Neural cell (in vitro differentiated cells): ENCODE results near the gene ADGRL3. TPM values are rescaled to one million over a fixed set of nuclear protein-coding genes. Genes with fewer than 3 reads are reported as not detected.

Source experiments
- H2AFZ ChIP-seq: fragments of 200-600, 300-800 bp; sonication (generic), shearing (Covaris generic); 2 replicates; pipeline ENCODE4 v1.6.0; 2014; ENCODE audit warnings: low read depth, mild to moderate bottlenecking, antibody characterized with exemption, low read length, moderate library complexity
- H3F3A ChIP-seq: fragments of 200-600 bp; shearing (Covaris generic); 2 replicates; pipeline ENCODE4 v1.6.1; 2016; ENCODE audit warnings: mild to moderate bottlenecking, moderate library complexity, mixed read lengths, antibody characterized with exemption, low read length; ENCODE audit not compliant: insufficient read depth, poor library complexity, severe bottlenecking
- H3K27ac ChIP-seq: fragments of 200-600, 300-800 bp; sonication (generic), shearing (Covaris generic); 2 replicates; pipeline ENCODE4 v1.5.1; 2014; ENCODE audit warnings: mild to moderate bottlenecking, low read length, moderate library complexity
- H3K27me3 ChIP-seq: fragments of 300-800, 200-600 bp; sonication (generic), shearing (Covaris generic); 2 replicates; pipeline ENCODE4 v1.6.0; 2014; ENCODE audit warnings: mild to moderate bottlenecking, low read depth, low read length, moderate library complexity; ENCODE audit not compliant: insufficient read depth
- H3K36me3 ChIP-seq: fragments of 300-800, 200-600 bp; sonication (generic), shearing (Covaris generic); 2 replicates; pipeline ENCODE4 v1.5.1; 2014; ENCODE audit warnings: mild to moderate bottlenecking, antibody characterized with exemption, low read length, moderate library complexity; ENCODE audit not compliant: insufficient read depth
- H3K4me2 ChIP-seq: fragments of 300-800, 200-600 bp; sonication (generic), shearing (Covaris generic); 2 replicates; pipeline ENCODE4 v1.6.0; 2014; ENCODE audit warnings: mild to moderate bottlenecking, low read length
- H3K4me3 ChIP-seq: fragments of 300-800, 200-600 bp; sonication (generic), shearing (Covaris generic); 2 replicates; pipeline ENCODE4 v1.5.1; 2014; ENCODE audit warnings: mild to moderate bottlenecking, low read length, moderate library complexity
- H3K79me2 ChIP-seq: fragments of 200-600 bp; shearing (Covaris generic); replicated peaks from 2 replicates; pipeline ENCODE4 v1.6.0; 2014; ENCODE audit warnings: mild to moderate bottlenecking, low read length, moderate library complexity; ENCODE audit not compliant: insufficient read depth
- H3K9ac ChIP-seq: fragments of 300-800, 200-600 bp; sonication (generic), shearing (Covaris generic); 2 replicates; pipeline ENCODE4 v1.6.1; 2016; ENCODE audit warnings: mild to moderate bottlenecking, low read length, mixed read lengths
- H3K9me2 ChIP-seq: fragments of 200-600 bp; shearing (Covaris generic); 2 replicates; pipeline ENCODE4 v1.6.1; 2016; ENCODE audit warnings: mild to moderate bottlenecking, low read length, mixed read lengths; ENCODE audit not compliant: insufficient read depth
- H3K9me3 ChIP-seq: fragments of 200-600, 300-800 bp; sonication (generic), shearing (Covaris generic); 2 replicates; pipeline ENCODE4 v1.6.1; 2016; ENCODE audit warnings: mild to moderate bottlenecking, mixed run types, low read length, moderate library complexity, mixed read lengths
- H4K20me1 ChIP-seq: fragments of 200-600 bp; shearing (Covaris generic); 2 replicates; pipeline ENCODE4 v1.6.1; 2016; ENCODE audit warnings: mild to moderate bottlenecking, mixed run types; ENCODE audit not compliant: insufficient read depth
- EP300 ChIP-seq: fragments of 450-650 bp; conservative IDR thresholded peaks from 2 replicates; pipeline ENCODE4 v1.6.1; 2014; ENCODE audit warnings: antibody characterized with exemption, mild to moderate bottlenecking, moderate library complexity; ENCODE audit not compliant: poor library complexity, severe bottlenecking
- EZH2 ChIP-seq: fragments of 200-600, 300-800 bp; shearing (Covaris generic), sonication (generic); IDR thresholded peaks from 2 replicates; pipeline ENCODE4 v1.6.1; 2014; ENCODE audit warnings: antibody characterized with exemption, low read length, borderline replicate concordance, mild to moderate bottlenecking; ENCODE audit not compliant: insufficient read depth, poor library complexity, severe bottlenecking
- MXI1 ChIP-seq: fragments of 450-650 bp; conservative IDR thresholded peaks from 2 replicates; pipeline ENCODE4 v1.6.1; 2014; ENCODE audit warnings: antibody characterized with exemption, mild to moderate bottlenecking; ENCODE audit not compliant: poor library complexity, severe bottlenecking
- POLR2AphosphoS5 ChIP-seq: IDR thresholded peaks from 2 replicates; pipeline ENCODE4 v1.6.1; 2012
- RAD21 ChIP-seq: fragments of 450-650 bp; conservative IDR thresholded peaks from 2 replicates; pipeline ENCODE4 v1.6.1; 2014; ENCODE audit warnings: antibody characterized with exemption, mild to moderate bottlenecking, moderate library complexity
- SMC3 ChIP-seq: fragments of 450-650 bp; conservative IDR thresholded peaks from 2 replicates; pipeline ENCODE4 v1.6.1; 2014; ENCODE audit warnings: antibody characterized with exemption, mild to moderate bottlenecking, moderate library complexity; ENCODE audit not compliant: poor library complexity
- TAF1 ChIP-seq: IDR thresholded peaks from 2 replicates; pipeline ENCODE4 v1.6.1; 2012; ENCODE audit warnings: low read depth
- polyA plus RNA-seq: library from polyadenylated mRNA; depleted of rRNA; stranded (reverse); fragments of >200 nt; gene quantifications from 2 replicates; pipeline ENCODE4 v1.2.3, GENCODE V29; 2014
- TF ChIP-seq, protein P1 (sequence below): IDR thresholded peaks from 2 replicates; pipeline ENCODE4 v1.6.1; 2012; ENCODE audit warnings: borderline replicate concordance
- TF ChIP-seq, protein P2 (sequence below): fragments of 450-650 bp; IDR thresholded peaks from 2 replicates; pipeline ENCODE4 v1.5.1; 2014; ENCODE audit warnings: antibody characterized with exemption, mild to moderate bottlenecking, moderate library complexity; ENCODE audit not compliant: poor library complexity, severe bottlenecking

The ADGRL3 gene
- polyA plus RNA-seq, 1 donor from 2014 or later = 99.4 TPM

DNA sequence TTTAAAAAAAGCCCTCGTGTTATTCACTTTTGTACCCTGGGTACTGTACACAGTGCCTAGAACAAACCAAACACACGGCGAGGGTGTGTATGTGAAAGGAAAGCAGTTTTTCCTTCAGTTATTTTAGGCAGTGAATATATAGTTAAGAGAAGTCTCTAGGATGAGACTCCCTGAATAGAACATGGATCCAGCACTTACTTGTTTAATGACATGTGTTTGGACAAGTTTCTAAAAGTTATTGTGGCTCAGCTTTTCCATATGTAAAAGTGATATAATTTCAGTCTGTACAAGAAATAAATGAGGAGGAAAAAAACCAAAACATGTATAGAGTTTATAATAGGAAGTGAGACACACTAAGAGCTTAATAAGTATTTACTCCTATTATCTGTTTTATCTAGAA, 273.2 kb downstream of the ADGRL3 start:
- H3F3A ChIP-seq = no peaks in the 10 kb centered on the region
- peaks cover 17% of the 10 kb centered on the region for H3K79me2 ChIP-seq
- H3K9me2 ChIP-seq = no peaks in the 10 kb centered on the region
- no peak overlapping the region for H3K27ac ChIP-seq
- TF ChIP-seq, protein P1, sequence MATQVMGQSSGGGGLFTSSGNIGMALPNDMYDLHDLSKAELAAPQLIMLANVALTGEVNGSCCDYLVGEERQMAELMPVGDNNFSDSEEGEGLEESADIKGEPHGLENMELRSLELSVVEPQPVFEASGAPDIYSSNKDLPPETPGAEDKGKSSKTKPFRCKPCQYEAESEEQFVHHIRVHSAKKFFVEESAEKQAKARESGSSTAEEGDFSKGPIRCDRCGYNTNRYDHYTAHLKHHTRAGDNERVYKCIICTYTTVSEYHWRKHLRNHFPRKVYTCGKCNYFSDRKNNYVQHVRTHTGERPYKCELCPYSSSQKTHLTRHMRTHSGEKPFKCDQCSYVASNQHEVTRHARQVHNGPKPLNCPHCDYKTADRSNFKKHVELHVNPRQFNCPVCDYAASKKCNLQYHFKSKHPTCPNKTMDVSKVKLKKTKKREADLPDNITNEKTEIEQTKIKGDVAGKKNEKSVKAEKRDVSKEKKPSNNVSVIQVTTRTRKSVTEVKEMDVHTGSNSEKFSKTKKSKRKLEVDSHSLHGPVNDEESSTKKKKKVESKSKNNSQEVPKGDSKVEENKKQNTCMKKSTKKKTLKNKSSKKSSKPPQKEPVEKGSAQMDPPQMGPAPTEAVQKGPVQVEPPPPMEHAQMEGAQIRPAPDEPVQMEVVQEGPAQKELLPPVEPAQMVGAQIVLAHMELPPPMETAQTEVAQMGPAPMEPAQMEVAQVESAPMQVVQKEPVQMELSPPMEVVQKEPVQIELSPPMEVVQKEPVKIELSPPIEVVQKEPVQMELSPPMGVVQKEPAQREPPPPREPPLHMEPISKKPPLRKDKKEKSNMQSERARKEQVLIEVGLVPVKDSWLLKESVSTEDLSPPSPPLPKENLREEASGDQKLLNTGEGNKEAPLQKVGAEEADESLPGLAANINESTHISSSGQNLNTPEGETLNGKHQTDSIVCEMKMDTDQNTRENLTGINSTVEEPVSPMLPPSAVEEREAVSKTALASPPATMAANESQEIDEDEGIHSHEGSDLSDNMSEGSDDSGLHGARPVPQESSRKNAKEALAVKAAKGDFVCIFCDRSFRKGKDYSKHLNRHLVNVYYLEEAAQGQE = no peak
- TF ChIP-seq EP300 = no peak
- no peak for TF ChIP-seq MXI1
- TF ChIP-seq SMC3 = no peak
- no peak for TF ChIP-seq EZH2
- TF ChIP-seq TAF1 = no peak
- TF ChIP-seq, protein P2, sequence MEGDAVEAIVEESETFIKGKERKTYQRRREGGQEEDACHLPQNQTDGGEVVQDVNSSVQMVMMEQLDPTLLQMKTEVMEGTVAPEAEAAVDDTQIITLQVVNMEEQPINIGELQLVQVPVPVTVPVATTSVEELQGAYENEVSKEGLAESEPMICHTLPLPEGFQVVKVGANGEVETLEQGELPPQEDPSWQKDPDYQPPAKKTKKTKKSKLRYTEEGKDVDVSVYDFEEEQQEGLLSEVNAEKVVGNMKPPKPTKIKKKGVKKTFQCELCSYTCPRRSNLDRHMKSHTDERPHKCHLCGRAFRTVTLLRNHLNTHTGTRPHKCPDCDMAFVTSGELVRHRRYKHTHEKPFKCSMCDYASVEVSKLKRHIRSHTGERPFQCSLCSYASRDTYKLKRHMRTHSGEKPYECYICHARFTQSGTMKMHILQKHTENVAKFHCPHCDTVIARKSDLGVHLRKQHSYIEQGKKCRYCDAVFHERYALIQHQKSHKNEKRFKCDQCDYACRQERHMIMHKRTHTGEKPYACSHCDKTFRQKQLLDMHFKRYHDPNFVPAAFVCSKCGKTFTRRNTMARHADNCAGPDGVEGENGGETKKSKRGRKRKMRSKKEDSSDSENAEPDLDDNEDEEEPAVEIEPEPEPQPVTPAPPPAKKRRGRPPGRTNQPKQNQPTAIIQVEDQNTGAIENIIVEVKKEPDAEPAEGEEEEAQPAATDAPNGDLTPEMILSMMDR = no peak
- no peak for TF ChIP-seq RAD21
- TF ChIP-seq POLR2AphosphoS5 = no peak
- H2AFZ ChIP-seq = no peak overlapping the region
- H3K36me3 ChIP-seq = no peaks in the 10 kb centered on the region
- no peaks in the 10 kb centered on the region for H3K27me3 ChIP-seq
- no peak overlapping the region for H3K4me2 ChIP-seq
- H4K20me1 ChIP-seq = no peaks in the 10 kb centered on the region
- no peak overlapping the region for H3K9ac ChIP-seq
- H3K4me3 ChIP-seq = no peak overlapping the region
- H3K9me3 ChIP-seq = no peaks in the 10 kb centered on the region

DNA sequence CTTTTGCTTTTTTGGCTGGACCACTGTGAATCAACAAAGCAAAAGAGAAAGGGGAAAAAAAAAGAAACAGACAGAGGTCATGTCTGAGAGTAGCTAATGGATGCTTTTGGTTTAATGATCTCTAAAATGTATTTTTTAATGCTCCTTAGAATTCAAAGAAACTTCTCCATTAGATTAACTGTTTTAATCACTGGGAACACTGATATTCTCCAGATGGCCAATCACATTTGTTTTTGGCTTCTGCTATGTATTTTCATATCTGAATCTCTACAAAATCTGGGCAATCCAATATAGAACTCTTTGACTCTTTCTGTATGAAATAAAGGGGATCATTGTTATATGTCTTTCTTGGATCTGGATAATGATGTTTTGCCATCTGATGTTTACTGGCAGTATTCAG, 278.2 kb downstream of the ADGRL3 start:
- H3K27me3 ChIP-seq = no peaks in the 10 kb centered on the region
- TF ChIP-seq, protein P1 = no peak
- no peak for TF ChIP-seq RAD21
- no peak for TF ChIP-seq POLR2AphosphoS5
- TF ChIP-seq MXI1 = no peak
- TF ChIP-seq, protein P2 = no peak
- no peak for TF ChIP-seq SMC3
- no peak for TF ChIP-seq EP300
- TF ChIP-seq TAF1 = no peak
- TF ChIP-seq EZH2 = no peak
- H3K4me3 ChIP-seq = no peak overlapping the region
- no peaks in the 10 kb centered on the region for H3K36me3 ChIP-seq
- H4K20me1 ChIP-seq = no peaks in the 10 kb centered on the region
- H3K27ac ChIP-seq = no peak overlapping the region
- no peak overlapping the region for H2AFZ ChIP-seq
- no peaks in the 10 kb centered on the region for H3F3A ChIP-seq
- no peaks in the 10 kb centered on the region for H3K9me3 ChIP-seq
- no peak overlapping the region for H3K4me2 ChIP-seq
- H3K9me2 ChIP-seq = no peaks in the 10 kb centered on the region
- peaks cover 11% of the 10 kb centered on the region for H3K79me2 ChIP-seq
- H3K9ac ChIP-seq = no peak overlapping the region
